CD4-positive, alpha-beta T cell treated with Interleukin-21 for 1 hour (primary cell): ENCODE results near the gene OR9Q2.
"Not testable (repeated sequence)": the region's sequence is repeated elsewhere in the genome, so short reads cannot be mapped to it uniquely, and the experiment has no call there.

Experiments used
- DNase-seq: peaks from one replicate; pipeline ENCODE4 v3.0.0-alpha.2; 2020

The OR9Q2 gene

GRCh38 chr11:58188770-58189169, at the start of gene OR9Q2:
Gene OR9Q2, plus strand, starts transcription at chr11:58189070. Its CDS starts 1,421 bp downstream, at chr11:58190491.
- DNase-seq = no peak

- DNase-seq = no peak
These were observed 46.1 kb upstream of the OR9Q2 start for GRCh38 chr11:58142761-58143160.

- DNase-seq = no peak
These were observed 36.1 kb upstream of the OR9Q2 start for GRCh38 chr11:58152781-58153180.

GRCh38 chr11:58164389-58164788, 24.5 kb upstream of the OR9Q2 start:
- DNase-seq = no peak

- no peak for DNase-seq
These were observed 23.9 kb upstream of the OR9Q2 start for GRCh38 chr11:58164990-58165389.

- no peak for DNase-seq
These were observed 23.3 kb upstream of the OR9Q2 start for GRCh38 chr11:58165504-58166106.

- no peak for DNase-seq
These were observed 11.3 kb upstream of the OR9Q2 start for GRCh38 chr11:58177409-58178054.

- DNase-seq = no peak
These were observed 10.4 kb upstream of the OR9Q2 start for GRCh38 chr11:58178444-58178843.

- DNase-seq = no peak
These were observed 9.2 kb upstream of the OR9Q2 start for GRCh38 chr11:58179648-58180047.

GRCh38 chr11:58186938-58187337, 1.9 kb upstream of the OR9Q2 start:
- no peak for DNase-seq

GRCh38 chr11:58192229-58192628, 3.4 kb downstream of the OR9Q2 start:
- DNase-seq = no peak

- no peak for DNase-seq
These were observed 4.5 kb downstream of the OR9Q2 start for GRCh38 chr11:58193391-58193790.

- DNase-seq = no peak
These were observed 7.1 kb downstream of the OR9Q2 start for GRCh38 chr11:58195939-58196338.

- no peak for DNase-seq
These were observed 10.4 kb downstream of the OR9Q2 start for GRCh38 chr11:58199271-58199670.

GRCh38 chr11:58204042-58204441, 15.2 kb downstream of the OR9Q2 start, which contains the start of gene OR1S2:
Gene OR1S2, minus strand, starts transcription at chr11:58204142. Its CDS starts 0 bp downstream, at chr11:58204142.
- DNase-seq = no peak

- not testable (repeated sequence) for DNase-seq
These were observed 23.6 kb downstream of the OR9Q2 start, which contains the start of gene OR1S1 for GRCh38 chr11:58212420-58212819. Gene OR1S1, plus strand, starts transcription at chr11:58212720.

- no peak for DNase-seq
These were observed 27.6 kb downstream of the OR9Q2 start for GRCh38 chr11:58216476-58216875.

GRCh38 chr11:58222721-58223120, 33.9 kb downstream of the OR9Q2 start:
- DNase-seq = no peak

GRCh38 chr11:58227956-58228615, 39.2 kb downstream of the OR9Q2 start:
- DNase-seq = no peak
